Measurements from ENCODE around the gene ZBTB26. TPM values are rescaled to one million over a fixed set of nuclear protein-coding genes. Genes with fewer than 3 reads are reported as not detected.

The ZBTB26 gene, protein sequence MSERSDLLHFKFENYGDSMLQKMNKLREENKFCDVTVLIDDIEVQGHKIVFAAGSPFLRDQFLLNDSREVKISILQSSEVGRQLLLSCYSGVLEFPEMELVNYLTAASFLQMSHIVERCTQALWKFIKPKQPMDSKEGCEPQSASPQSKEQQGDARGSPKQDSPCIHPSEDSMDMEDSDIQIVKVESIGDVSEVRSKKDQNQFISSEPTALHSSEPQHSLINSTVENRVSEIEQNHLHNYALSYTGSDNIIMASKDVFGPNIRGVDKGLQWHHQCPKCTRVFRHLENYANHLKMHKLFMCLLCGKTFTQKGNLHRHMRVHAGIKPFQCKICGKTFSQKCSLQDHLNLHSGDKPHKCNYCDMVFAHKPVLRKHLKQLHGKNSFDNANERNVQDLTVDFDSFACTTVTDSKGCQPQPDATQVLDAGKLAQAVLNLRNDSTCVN
- 1 to 10 TPM; 6.9 to 7.2 TPM for total RNA-seq
- 5.2 to 11.3 reads per million in 2 donors for total RNA-seq

DNA sequence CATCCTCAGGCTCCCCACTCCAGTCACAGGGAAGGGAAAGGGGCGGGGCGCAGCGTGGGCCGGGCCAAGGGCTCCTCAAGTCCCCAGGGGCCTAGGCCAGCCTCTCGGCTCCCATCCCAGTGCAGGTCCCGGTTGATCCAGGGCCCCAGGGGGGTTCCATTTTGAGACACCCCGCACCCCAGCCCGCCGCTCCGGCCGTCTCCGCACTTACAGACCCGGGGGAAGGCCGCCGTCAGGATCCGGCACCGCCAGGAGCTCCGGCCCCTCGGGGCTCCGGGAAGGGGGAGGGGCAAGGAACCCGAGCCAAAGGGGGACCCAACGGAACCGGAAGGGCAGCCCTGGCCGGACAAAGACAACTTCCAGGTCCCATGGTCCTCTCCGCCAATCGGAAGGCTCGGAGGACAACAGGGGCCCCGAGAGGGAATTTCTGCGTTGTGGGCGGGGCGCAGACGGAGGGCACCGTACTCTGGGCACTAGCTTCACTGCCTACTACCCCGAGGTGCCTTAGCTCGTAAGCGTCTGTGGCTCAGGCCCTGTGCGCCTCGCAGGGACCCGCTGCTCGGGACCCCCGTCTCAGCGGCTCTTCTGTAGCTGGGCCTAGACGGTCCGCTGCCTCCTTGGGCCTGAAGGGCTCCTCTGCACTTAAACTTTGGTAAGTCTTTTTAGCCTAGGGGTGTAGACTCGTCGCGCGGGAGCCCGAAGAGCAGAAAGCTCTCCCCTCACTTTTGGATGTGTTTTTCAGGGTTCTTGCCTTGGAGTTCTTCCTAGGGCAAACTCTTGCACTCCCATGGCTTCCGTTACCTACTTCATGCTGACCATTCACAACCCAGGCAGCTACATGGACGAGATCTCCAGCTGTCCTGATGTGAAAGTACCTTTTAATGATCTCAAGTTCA is at the start of gene ZBTB26:
Gene ZBTB26 (minus strand): TSS at position 287 of the 896 bp plus-strand sequence. CDS start 11,578 bp downstream, outside the sequence.
- H3K27me3 Mint-ChIP-seq = no peaks in the 10 kb centered on the region
- ATAC-seq (peak; percentile 98), DNase-seq (peak; percentile 80 to 84 (median 80))
- peaks cover 12% of the 10 kb centered on the region for H3K4me1 Mint-ChIP-seq
- no peaks in the 10 kb centered on the region for H3K36me3 Mint-ChIP-seq (ENCODE audit: low read depth)
- H3K9me3 ChIP-seq (ENCODE audit: control insufficient read depth, low read length, poor library complexity, severe bottlenecking) = no peaks in the 10 kb centered on the region
- H3K27ac Mint-ChIP-seq = no peak within 1 kb of the TSS
- H3K4me3 Mint-ChIP-seq = no peak within 1 kb of the TSS

DNA sequence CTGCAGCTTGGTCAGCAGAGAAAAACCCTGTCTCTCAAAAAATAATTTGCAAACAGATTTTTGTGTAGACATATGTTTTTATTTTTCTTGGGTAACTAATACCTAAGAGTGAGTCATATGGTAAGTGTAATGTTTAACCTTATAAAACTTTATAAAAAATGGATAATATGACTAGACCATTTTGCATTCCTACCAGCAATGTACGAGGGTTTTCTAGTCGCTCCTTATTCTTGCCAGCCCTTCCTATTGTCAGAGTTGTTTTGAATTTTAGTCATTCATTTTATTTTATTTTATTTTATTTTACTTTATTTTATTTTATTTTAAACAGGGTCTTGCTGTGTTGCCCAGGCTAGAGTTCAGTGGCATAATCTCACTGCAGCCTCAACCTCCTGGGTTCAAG is 47.3 kb upstream of the ZBTB26 start:
- no peak for ATAC-seq
- H3K27me3 Mint-ChIP-seq = no peaks in the 10 kb centered on the region
- no peaks in the 10 kb centered on the region for H3K9me3 ChIP-seq (ENCODE audit: control insufficient read depth, low read length, poor library complexity, severe bottlenecking)

DNA sequence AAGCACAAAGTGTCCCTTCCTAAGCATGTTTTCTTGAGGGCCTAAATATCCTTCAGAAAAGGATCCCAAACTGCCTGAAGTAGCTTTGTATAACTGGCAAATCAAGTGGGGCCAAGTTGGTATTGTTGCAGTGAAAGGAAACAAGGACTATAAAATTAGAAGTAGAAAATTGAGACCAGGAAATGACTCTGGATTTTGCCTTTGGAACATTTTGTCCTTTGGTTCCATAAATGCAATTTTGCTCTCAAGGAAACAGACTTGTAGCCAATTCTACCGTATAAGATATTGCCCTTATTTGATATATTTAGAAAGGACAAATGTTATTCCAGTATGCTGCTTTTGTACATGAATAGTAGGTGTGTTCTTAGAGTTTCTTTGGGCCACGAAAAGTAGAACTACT is 43.9 kb upstream of the ZBTB26 start:
- ATAC-seq = no peak
- peaks cover 7% of the 10 kb centered on the region for H3K4me1 Mint-ChIP-seq

More for the DNA sequence above, 47.3 kb upstream of the ZBTB26 start:
- Mint-ChIP-seq H3K36me3 (ENCODE audit: low read depth) (peaks cover 3% of the 10 kb centered on the region), H3K4me3 (no peak overlapping the region), H3K4me1 (peaks cover 11% of the 10 kb centered on the region), H3K27ac (no peak overlapping the region)
- no peak for DNase-seq

DNA sequence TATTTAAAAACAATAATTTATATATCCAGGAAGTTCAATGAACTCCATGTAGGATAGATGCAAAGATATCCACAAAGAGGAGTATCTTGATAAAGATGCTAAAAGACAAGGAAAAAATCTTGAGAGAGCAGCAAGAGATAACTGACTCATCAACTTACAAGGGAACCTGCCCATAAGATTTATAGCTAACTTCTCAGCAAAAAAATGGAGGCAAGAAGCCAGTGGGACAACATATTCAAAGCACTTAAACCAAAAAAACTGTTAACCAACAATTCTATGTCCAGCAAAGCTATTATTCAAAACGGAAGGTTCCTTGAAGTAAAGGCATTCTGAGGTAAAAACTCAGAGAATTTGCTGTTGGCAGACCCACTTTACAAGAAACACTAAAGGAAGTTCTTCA is 29.8 kb upstream of the ZBTB26 start:
- Mint-ChIP-seq H3K4me1 (peaks cover 2% of the 10 kb centered on the region), H3K36me3 (ENCODE audit: low read depth) (peaks cover 7% of the 10 kb centered on the region), H3K27ac (no peak overlapping the region), H3K27me3 (no peaks in the 10 kb centered on the region), H3K4me3 (no peak overlapping the region)
- DNase-seq (no peak), ATAC-seq (no peak)
- H3K9me3 ChIP-seq (ENCODE audit: control insufficient read depth, low read length, poor library complexity, severe bottlenecking) = no peaks in the 10 kb centered on the region

More for the DNA sequence above, 43.9 kb upstream of the ZBTB26 start:
- no peaks in the 10 kb centered on the region for H3K9me3 ChIP-seq (ENCODE audit: control insufficient read depth, low read length, poor library complexity, severe bottlenecking)
- H3K27me3 Mint-ChIP-seq = no peaks in the 10 kb centered on the region
- no peak overlapping the region for H3K4me3 Mint-ChIP-seq
- DNase-seq = no peak
- H3K36me3 Mint-ChIP-seq (ENCODE audit: low read depth) = peaks cover 7% of the 10 kb centered on the region
- no peak overlapping the region for H3K27ac Mint-ChIP-seq

DNA sequence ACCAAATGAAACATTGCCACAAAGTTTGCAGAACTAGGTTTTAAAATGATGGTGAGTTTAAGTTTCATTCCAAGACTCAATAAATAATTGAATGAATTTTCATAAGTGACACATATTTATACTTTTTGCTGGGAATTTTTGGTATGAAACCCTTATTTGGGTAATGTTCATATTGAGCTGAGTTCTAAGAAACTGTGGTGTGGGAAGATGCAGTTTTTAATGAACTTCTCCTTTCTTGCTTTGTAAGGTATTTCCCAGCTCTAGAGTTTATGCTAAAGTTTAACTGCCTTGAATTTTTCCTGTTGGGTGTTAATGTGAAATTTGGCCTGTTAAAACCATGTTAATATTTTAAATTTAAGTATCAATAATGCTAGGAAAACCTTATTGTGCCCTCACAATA is 24.6 kb upstream of the ZBTB26 start:
- ATAC-seq = no peak
- Mint-ChIP-seq H3K27me3 (no peaks in the 10 kb centered on the region), H3K4me3 (no peak overlapping the region), H3K36me3 (ENCODE audit: low read depth) (peaks cover 5% of the 10 kb centered on the region), H3K27ac (no peak overlapping the region), H3K4me1 (peaks cover 15% of the 10 kb centered on the region)
- no peaks in the 10 kb centered on the region for H3K9me3 ChIP-seq (ENCODE audit: control insufficient read depth, low read length, poor library complexity, severe bottlenecking)
- no peak for DNase-seq

DNA sequence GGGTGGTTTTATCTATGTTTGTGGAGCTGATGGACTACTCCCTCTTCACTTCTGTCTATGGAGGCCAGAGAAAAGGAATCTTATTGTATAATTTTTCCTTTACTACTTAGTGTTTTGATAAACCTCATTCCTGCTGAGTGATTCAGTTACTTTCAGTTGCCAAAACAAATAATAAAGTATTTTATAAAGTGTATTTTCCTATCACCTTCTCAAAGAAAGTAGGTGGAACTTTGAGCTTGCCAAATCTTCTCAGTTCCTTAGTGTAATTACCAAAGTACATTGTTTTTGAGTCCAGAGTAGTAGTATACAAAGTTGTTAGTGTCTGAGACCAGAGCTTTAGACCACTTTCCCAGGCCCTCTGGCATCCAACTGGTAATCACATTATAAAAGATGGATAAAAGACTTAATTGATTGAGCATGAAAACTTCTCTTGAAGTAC is 23.0 kb upstream of the ZBTB26 start:
- H3K27me3 Mint-ChIP-seq = no peaks in the 10 kb centered on the region
- no peak overlapping the region for H3K4me3 Mint-ChIP-seq
- H3K4me1 Mint-ChIP-seq = peaks cover 25% of the 10 kb centered on the region
- no peak overlapping the region for H3K27ac Mint-ChIP-seq
- no peaks in the 10 kb centered on the region for H3K9me3 ChIP-seq (ENCODE audit: control insufficient read depth, low read length, poor library complexity, severe bottlenecking)
- H3K36me3 Mint-ChIP-seq (ENCODE audit: low read depth) = peaks cover 6% of the 10 kb centered on the region
- no peak for DNase-seq
- ATAC-seq = no peak

DNA sequence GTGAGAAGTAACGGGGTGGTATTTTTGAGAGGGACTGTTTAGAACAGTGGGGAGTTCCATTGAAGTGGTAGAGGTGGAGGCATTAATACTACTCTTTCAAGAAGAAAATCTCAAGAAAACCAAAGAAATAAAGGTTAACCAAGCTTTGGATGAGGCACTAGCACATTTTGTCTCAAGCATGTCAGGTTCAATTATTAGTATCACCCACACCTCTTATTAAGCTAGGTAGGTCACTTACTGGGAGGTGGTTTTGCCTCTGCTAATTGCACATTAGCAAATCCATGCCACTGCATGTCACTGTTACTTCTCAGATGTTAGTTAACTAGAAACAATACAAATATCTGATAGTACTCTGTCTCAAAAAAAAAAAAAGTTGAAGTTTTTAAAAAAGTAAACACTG is 19.7 kb upstream of the ZBTB26 start:
- H3K27me3 Mint-ChIP-seq = no peaks in the 10 kb centered on the region
- ATAC-seq (no peak), DNase-seq (no peak)
- peaks cover 3% of the 10 kb centered on the region for H3K36me3 Mint-ChIP-seq (ENCODE audit: low read depth)
- H3K4me3 Mint-ChIP-seq = no peak overlapping the region
- peaks cover 34% of the 10 kb centered on the region for H3K4me1 Mint-ChIP-seq
- no peaks in the 10 kb centered on the region for H3K9me3 ChIP-seq (ENCODE audit: control insufficient read depth, low read length, poor library complexity, severe bottlenecking)
- no peak overlapping the region for H3K27ac Mint-ChIP-seq

DNA sequence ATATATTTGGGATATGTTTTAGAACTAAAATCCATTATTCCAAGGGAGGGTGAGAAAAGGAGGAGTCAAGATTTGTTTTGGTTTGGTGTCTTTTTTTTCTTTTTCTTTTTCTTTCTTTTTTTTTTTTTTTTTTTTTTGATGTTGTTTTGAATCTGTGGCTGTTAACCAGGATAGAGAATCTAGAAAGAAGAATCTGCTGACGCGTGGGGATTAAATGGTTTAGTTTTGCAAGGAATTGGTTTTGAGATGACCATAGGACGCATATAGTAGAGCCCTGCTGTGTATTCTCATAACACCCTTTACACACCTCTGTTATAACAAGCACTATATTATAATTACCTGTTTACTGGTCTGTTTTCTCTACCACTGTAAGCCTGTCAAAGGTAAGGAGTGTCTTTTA is 19.0 kb upstream of the ZBTB26 start:
- DNase-seq (no peak), ATAC-seq (no peak)
- H3K9me3 ChIP-seq (ENCODE audit: control insufficient read depth, low read length, poor library complexity, severe bottlenecking) = no peaks in the 10 kb centered on the region
- no peaks in the 10 kb centered on the region for H3K27me3 Mint-ChIP-seq
- peak overlapping the region; percentile 52 for H3K4me3 Mint-ChIP-seq
- peaks cover 36% of the 10 kb centered on the region for H3K4me1 Mint-ChIP-seq
- H3K36me3 Mint-ChIP-seq (ENCODE audit: low read depth) = peaks cover 3% of the 10 kb centered on the region
- H3K27ac Mint-ChIP-seq = no peak overlapping the region

DNA sequence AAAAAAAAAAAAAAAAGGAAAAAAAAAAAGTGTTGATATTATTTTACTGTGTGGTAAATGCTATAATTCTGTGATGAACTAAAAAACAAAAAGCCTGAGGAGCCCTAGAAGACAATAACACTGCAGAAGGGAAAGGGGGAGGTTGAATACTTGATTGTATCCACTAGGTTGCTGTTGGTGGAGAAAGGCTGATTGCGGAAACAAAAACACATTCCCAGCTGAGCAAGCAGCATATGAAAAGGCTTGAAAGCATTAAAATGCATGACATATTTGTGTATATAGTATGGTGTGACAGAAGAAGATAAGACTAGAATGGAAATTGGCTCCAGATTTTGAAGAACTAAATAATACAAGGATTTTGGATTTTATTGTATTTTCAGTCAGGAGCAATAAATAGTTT is 18.4 kb upstream of the ZBTB26 start:
- no peak for ATAC-seq
- Mint-ChIP-seq H3K36me3 (ENCODE audit: low read depth) (peaks cover 3% of the 10 kb centered on the region), H3K27me3 (no peaks in the 10 kb centered on the region), H3K4me1 (peaks cover 32% of the 10 kb centered on the region), H3K27ac (no peak overlapping the region), H3K4me3 (peak overlapping the region; percentile 52)
- no peaks in the 10 kb centered on the region for H3K9me3 ChIP-seq (ENCODE audit: control insufficient read depth, low read length, poor library complexity, severe bottlenecking)
- no peak for DNase-seq

DNA sequence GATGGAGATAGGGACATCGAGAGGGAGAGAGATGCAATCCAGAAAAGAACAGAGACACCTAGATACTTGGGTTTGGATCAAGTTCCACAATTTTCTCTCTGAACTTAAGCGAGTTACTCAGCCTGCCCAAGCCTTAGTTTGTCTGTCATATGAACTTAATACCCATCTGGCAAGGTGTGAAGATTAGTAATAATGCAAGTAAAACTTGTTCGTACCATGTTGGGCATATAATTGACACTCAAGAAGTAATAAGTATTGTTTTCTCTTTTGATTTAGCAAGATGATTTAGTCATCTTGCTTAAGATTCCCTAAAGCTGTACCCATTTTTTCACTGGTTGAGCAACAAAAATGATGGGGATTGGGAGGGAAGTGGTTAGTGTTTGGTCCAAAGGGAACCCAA is 17.0 kb upstream of the ZBTB26 start:
- no peak for ATAC-seq
- no peaks in the 10 kb centered on the region for H3K9me3 ChIP-seq (ENCODE audit: control insufficient read depth, low read length, poor library complexity, severe bottlenecking)
- Mint-ChIP-seq H3K4me3 (no peak overlapping the region), H3K27ac (peak overlapping the region; percentile 72), H3K27me3 (no peaks in the 10 kb centered on the region), H3K36me3 (ENCODE audit: low read depth) (peaks cover 3% of the 10 kb centered on the region), H3K4me1 (peaks cover 28% of the 10 kb centered on the region)
- DNase-seq = no peak

DNA sequence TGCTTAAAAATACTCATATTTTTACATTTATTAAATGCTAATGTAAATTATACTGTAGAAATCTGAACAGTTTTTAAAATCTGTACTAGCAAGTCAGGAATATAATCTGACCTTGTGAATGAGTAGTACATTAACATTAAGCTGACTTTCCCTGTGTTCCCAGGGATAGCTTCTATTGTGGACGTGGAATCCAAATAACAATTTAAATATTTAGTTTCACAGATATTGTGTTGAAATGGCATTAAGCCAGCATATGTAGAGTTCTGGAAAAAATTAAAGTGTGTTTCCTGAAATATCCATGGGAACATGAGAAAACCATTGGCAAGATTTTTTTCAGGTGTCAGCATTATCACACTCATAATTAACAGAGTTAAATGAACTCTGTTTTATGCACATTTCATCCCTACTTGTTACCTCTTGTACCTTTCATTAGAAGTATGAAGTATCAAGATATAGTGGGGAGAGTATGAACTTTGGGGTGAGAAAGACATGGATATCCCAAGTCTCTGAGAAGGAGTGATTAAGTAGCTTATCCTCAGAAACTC is 15.2 kb upstream of the ZBTB26 start:
- Mint-ChIP-seq H3K27me3 (no peaks in the 10 kb centered on the region), H3K4me3 (no peak overlapping the region), H3K27ac (no peak overlapping the region), H3K4me1 (peaks cover 34% of the 10 kb centered on the region), H3K36me3 (ENCODE audit: low read depth) (peaks cover 3% of the 10 kb centered on the region)
- ATAC-seq (no peak), DNase-seq (no peak)
- H3K9me3 ChIP-seq (ENCODE audit: control insufficient read depth, low read length, poor library complexity, severe bottlenecking) = no peaks in the 10 kb centered on the region

DNA sequence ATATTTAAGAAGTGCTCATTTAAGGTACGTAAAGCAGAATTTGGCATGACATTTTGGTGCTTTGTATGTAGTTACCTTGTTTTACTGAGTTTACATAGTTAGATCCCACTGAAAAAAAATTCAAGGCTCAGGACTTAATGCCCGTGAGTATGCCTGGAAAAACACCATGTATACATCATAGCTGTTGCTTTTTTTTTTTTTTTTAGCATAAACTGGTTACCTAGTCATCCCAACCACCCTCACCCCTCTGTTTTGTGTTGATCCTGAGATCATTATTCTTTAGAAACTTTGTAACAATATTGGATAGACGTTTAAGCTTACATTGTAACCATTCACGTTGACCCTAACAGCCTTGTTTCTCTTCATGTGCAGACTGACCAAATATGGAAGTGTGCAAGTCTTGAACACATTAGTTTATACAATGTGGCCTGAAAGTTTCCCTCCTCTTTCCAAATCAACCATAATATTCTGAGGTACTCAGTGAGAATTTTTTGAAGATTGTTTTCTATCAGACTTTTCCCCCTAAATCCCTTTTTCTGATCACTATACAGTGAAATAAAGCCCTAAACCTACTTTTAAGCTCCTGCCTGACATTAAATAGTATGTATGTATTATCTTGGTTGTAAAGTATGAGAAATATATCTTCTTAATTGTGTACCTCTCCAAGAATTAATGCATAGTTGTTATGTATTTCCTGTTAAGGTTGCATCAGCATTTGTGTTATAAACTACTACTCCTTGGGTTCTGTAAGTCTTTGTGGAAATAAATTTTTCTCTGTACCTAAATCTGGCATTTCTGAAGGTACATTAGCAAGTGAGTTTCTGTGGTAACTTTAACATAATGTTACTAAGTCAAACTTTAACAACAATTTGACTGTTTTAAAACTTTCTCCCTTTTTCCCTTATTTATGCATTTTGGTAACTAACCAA is 13.9 kb upstream of the ZBTB26 start:
- DNase-seq (no peak), ATAC-seq (no peak)
- no peaks in the 10 kb centered on the region for H3K27me3 Mint-ChIP-seq
- H3K36me3 Mint-ChIP-seq (ENCODE audit: low read depth) = no peaks in the 10 kb centered on the region
- H3K4me3 Mint-ChIP-seq = no peak overlapping the region
- H3K9me3 ChIP-seq (ENCODE audit: control insufficient read depth, low read length, poor library complexity, severe bottlenecking) = no peaks in the 10 kb centered on the region
- H3K4me1 Mint-ChIP-seq = peaks cover 33% of the 10 kb centered on the region
- H3K27ac Mint-ChIP-seq = no peak overlapping the region
